Type B pancreatic cell (in vitro differentiated cells): ENCODE results near the gene SYNJ2. TPM values are rescaled to one million over a fixed set of nuclear protein-coding genes. Genes with fewer than 3 reads are reported as not detected.

Experiments
- DNase-seq: peaks from one replicate; pipeline ENCODE4 v3.0.0; 2021; ENCODE audit warnings: mixed read lengths; ENCODE audit not compliant: unreplicated experiment; ENCODE audit errors: extremely low spot score
- H3K27ac Mint-ChIP-seq: 2 replicates; pipeline ENCODE4 v1.8.0; 2021; ENCODE audit warnings: mild to moderate bottlenecking, mixed read lengths
- H3K27me3 Mint-ChIP-seq: 2 replicates; pipeline ENCODE4 v1.8.0; 2021; ENCODE audit warnings: mixed read lengths
- H3K36me3 Mint-ChIP-seq: 2 replicates; pipeline ENCODE4 v1.8.0; 2021; ENCODE audit warnings: mixed read lengths
- H3K4me1 Mint-ChIP-seq: one replicate; pipeline ENCODE4 v1.8.0; 2021; ENCODE audit warnings: mixed read lengths; ENCODE audit not compliant: unreplicated experiment
- H3K4me3 Mint-ChIP-seq: 2 replicates; pipeline ENCODE4 v1.8.0; 2021; ENCODE audit warnings: mild to moderate bottlenecking, mixed read lengths
- H3K9me3 Mint-ChIP-seq: 2 replicates; pipeline ENCODE4 v1.8.0; 2021; ENCODE audit warnings: mixed read lengths
- total RNA-seq: library from RNA; stranded (reverse); gene quantifications from 2 replicates; pipeline ENCODE4 v1.2.1, GENCODE V29; 2021; ENCODE audit warnings: low replicate concordance
- TF ChIP-seq, protein P1 (sequence below): fragments of 200-600 bp; sonication (generic); conservative IDR thresholded peaks from 2 replicates; pipeline ENCODE4 v1.5.0; 2021; ENCODE audit warnings: antibody characterized with exemption, mild to moderate bottlenecking

SYNJ2 gene
- total RNA-seq, 1 donor from 2014 or later: 17.0 TPM

- Mint-ChIP-seq H3K27ac (no peak overlapping the region), H3K27me3 (no peaks in the 10 kb centered on the region), H3K4me3 (no peak overlapping the region), H3K4me1 (peaks cover 11% of the 10 kb centered on the region), H3K36me3 (peaks cover 8% of the 10 kb centered on the region), H3K9me3 (no peaks in the 10 kb centered on the region)
- no peak for DNase-seq
- TF ChIP-seq, protein P1, sequence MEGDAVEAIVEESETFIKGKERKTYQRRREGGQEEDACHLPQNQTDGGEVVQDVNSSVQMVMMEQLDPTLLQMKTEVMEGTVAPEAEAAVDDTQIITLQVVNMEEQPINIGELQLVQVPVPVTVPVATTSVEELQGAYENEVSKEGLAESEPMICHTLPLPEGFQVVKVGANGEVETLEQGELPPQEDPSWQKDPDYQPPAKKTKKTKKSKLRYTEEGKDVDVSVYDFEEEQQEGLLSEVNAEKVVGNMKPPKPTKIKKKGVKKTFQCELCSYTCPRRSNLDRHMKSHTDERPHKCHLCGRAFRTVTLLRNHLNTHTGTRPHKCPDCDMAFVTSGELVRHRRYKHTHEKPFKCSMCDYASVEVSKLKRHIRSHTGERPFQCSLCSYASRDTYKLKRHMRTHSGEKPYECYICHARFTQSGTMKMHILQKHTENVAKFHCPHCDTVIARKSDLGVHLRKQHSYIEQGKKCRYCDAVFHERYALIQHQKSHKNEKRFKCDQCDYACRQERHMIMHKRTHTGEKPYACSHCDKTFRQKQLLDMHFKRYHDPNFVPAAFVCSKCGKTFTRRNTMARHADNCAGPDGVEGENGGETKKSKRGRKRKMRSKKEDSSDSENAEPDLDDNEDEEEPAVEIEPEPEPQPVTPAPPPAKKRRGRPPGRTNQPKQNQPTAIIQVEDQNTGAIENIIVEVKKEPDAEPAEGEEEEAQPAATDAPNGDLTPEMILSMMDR: no peak
Measured at GRCh38 chr6:158018851-158019361, 37.2 kb downstream of the SYNJ2 start.

GRCh38 chr6:158019416-158019815, 37.8 kb downstream of the SYNJ2 start:
- H3K4me1 Mint-ChIP-seq: peaks cover 12% of the 10 kb centered on the region

DNA sequence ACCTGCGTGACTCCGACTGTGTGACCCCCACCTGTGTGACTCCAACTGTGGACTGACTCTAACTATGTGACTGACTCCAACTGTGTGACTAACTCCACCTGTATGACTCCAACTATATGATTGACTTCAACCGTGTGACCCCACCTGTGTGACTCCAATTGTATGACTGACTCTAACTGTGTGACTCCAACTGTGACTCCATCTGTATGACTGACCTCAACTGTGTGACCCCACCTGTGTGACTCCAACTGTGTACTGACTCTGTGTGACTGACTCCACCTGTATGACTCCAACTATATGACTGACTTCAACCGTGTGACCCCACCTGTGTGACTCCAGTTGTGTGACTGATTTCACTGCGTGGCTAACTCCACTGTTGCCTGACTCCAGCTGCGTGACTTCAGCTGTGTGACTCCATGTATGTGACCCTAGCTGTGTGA, 38.6 kb downstream of the SYNJ2 start:
- Mint-ChIP-seq H3K4me3 (no peak overlapping the region), H3K4me1 (peaks cover 16% of the 10 kb centered on the region), H3K27ac (no peak overlapping the region), H3K9me3 (no peaks in the 10 kb centered on the region), H3K36me3 (peaks cover 11% of the 10 kb centered on the region), H3K27me3 (no peaks in the 10 kb centered on the region)
- TF ChIP-seq, protein P1: no peak
- DNase-seq: no peak

More at GRCh38 chr6:158019416-158019815, 37.8 kb downstream of the SYNJ2 start:
- Mint-ChIP-seq H3K9me3 (no peaks in the 10 kb centered on the region), H3K27me3 (no peaks in the 10 kb centered on the region), H3K27ac (no peak overlapping the region), H3K36me3 (peaks cover 8% of the 10 kb centered on the region), H3K4me3 (no peak overlapping the region)
- no peak for DNase-seq
- TF ChIP-seq, protein P1: no peak

DNA sequence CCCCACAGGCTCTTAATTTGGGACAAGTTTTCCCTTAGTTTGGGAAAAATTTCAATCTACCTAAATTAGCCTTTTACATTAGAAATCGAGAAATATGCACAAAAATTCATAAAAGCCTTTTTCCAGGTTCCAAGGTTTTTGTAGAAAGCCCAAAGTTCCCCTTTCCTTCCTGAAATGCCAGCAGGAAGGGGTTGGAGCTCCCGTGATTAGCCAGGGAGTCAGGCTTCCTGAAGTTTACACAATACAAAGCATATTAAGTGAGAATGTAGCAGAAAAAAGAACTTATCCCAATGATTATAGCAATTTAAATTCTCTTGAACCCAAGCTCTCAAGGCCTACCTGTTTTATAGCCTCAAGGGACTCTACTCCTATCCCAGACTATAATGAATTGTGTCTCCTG, 39.1 kb downstream of the SYNJ2 start:
- Mint-ChIP-seq H3K36me3 (peaks cover 11% of the 10 kb centered on the region), H3K27ac (no peak overlapping the region), H3K4me1 (peaks cover 16% of the 10 kb centered on the region), H3K9me3 (no peaks in the 10 kb centered on the region), H3K4me3 (no peak overlapping the region), H3K27me3 (no peaks in the 10 kb centered on the region)
- no peak for DNase-seq
- TF ChIP-seq, protein P1: no peak

GRCh38 chr6:158021376-158021775, 39.7 kb downstream of the SYNJ2 start:
- peaks cover 11% of the 10 kb centered on the region for H3K36me3 Mint-ChIP-seq

More at GRCh38 chr6:158021376-158021775, 39.7 kb downstream of the SYNJ2 start:
- H3K4me3 Mint-ChIP-seq: no peak overlapping the region
- H3K27me3 Mint-ChIP-seq: no peaks in the 10 kb centered on the region
- TF ChIP-seq, protein P1: no peak
- DNase-seq: no peak
- peaks cover 22% of the 10 kb centered on the region for H3K4me1 Mint-ChIP-seq
- no peak overlapping the region for H3K27ac Mint-ChIP-seq
- H3K9me3 Mint-ChIP-seq: no peaks in the 10 kb centered on the region
